ENCODE results near the gene ARMC9. TPM values are rescaled to one million over a fixed set of nuclear protein-coding genes. Genes with fewer than 3 reads are reported as not detected.
A peak's percentile ranks its signal among the peaks of the same experiment; 100 is the strongest.

ARMC9 gene
- total RNA-seq, 1 experiment from 2014 or later = 42.7 TPM

- ChIA-PET POLR2A (no interaction called here), CTCF (no interaction called here)
- Histone ChIP-seq H3K9me3 (ENCODE audit: control insufficient read depth, insufficient read depth, low read depth, low read length) (no peaks in the 10 kb centered on the region), H3K27ac (ENCODE audit: low read length) (peak overlapping the region; percentile 75), H3K27me3 (ENCODE audit: control insufficient read depth, insufficient read depth, low read length) (no peaks in the 10 kb centered on the region), H3K4me1 (ENCODE audit: control insufficient read depth, insufficient read depth, low read length) (peaks cover 28% of the 10 kb centered on the region), H3K4me3 (ENCODE audit: low read depth in 2 of 2, low read length in 2 of 2) (no peak overlapping the region), H3K36me3 (ENCODE audit: control insufficient read depth, insufficient read depth, low read length) (no peaks in the 10 kb centered on the region)
- in situ Hi-C loops (cut with HindIII; ENCODE audit: low pct_unique_long_range_greater_than_20kb, low sequenced_read_pairs) = no loop called here
- peak; percentile 51 for ATAC-seq
- no peak for DNase-seq (ENCODE audit: low read depth, low spot score)
- BruUV-seq (replicated peaks) = no TSS peak
- TF ChIP-seq POLR2AphosphoS5 (IDR thresholded peaks at IDR 0.05; ENCODE audit: low read depth, low read length) = no peak
- TF ChIP-seq SIN3A (IDR thresholded peaks at IDR 0.05; ENCODE audit: borderline replicate concordance, insufficient read depth, low read depth, low read length) = no peak
- TF ChIP-seq CTCF (IDR thresholded peaks at IDR 0.05) = no peak
- no peak for TF ChIP-seq TCF7L2 (IDR thresholded peaks at IDR 0.05; ENCODE audit: low read depth, low read length)
- no peak for TF ChIP-seq REST (IDR thresholded peaks at IDR 0.05; ENCODE audit: insufficient read depth in 1 of 2, low read depth in 2 of 2, low read length in 1 of 2)
- intact Hi-C loops (cut with micrococcal nuclease; ENCODE audit: unreplicated experiment) = no loop called here
Measured at GRCh38 chr2:231371430-231372054, 173.1 kb downstream of the ARMC9 start.

GRCh38 chr2:231372326-231372725 lies 173.9 kb downstream of the ARMC9 start:
- peaks cover 24% of the 10 kb centered on the region for H3K4me1 ChIP-seq (ENCODE audit: control insufficient read depth, insufficient read depth, low read length)
- no peaks in the 10 kb centered on the region for H3K27me3 ChIP-seq (ENCODE audit: control insufficient read depth, insufficient read depth, low read length)
- POLR2A ChIA-PET = no interaction called here
- BruUV-seq (replicated peaks) = no TSS peak
- no peak overlapping the region for H3K4me3 ChIP-seq (ENCODE audit: low read depth in 2 of 2, low read length in 2 of 2)
- no peaks in the 10 kb centered on the region for H3K36me3 ChIP-seq (ENCODE audit: control insufficient read depth, insufficient read depth, low read length)
- H3K27ac ChIP-seq (ENCODE audit: low read length) = peak overlapping the region; percentile 48; the same call in 1 of the 2 replicates
- ATAC-seq (no peak), DNase-seq (ENCODE audit: low read depth, low spot score) (no peak)
- intact Hi-C loops (cut with micrococcal nuclease; ENCODE audit: unreplicated experiment) (no loop called here), in situ Hi-C loops (cut with HindIII; ENCODE audit: low pct_unique_long_range_greater_than_20kb, low sequenced_read_pairs) (no loop called here)
- TF ChIP-seq SIN3A (IDR thresholded peaks at IDR 0.05; ENCODE audit: borderline replicate concordance, insufficient read depth, low read depth, low read length) = no peak
- no peak for TF ChIP-seq POLR2AphosphoS5 (IDR thresholded peaks at IDR 0.05; ENCODE audit: low read depth, low read length)
- TF ChIP-seq CTCF (IDR thresholded peaks at IDR 0.05) = no peak
- TF ChIP-seq REST (IDR thresholded peaks at IDR 0.05; ENCODE audit: insufficient read depth in 1 of 2, low read depth in 2 of 2, low read length in 1 of 2) = no peak
- CTCF ChIA-PET = no interaction called here
- no peaks in the 10 kb centered on the region for H3K9me3 ChIP-seq (ENCODE audit: control insufficient read depth, insufficient read depth, low read depth, low read length)
